GM12878 (cell line): ENCODE results near the gene PPP1R11. TPM values are rescaled to one million over a fixed set of nuclear protein-coding genes. Genes with fewer than 3 reads are reported as not detected.

Experiments used
- IRF4 ChIP-seq: IDR thresholded peaks from 2 replicates; pipeline ENCODE4 v1.6.1; 2011; ENCODE audit warnings: low read depth, low read length
- polyA plus RNA-seq, 11 experiments: library from polyadenylated mRNA; depleted of rRNA in 4 of 11; unstranded in 6 of 11; stranded (reverse) in 5 of 11; fragments of >200 nt; fragmentation: Nextera tagmentation in 4 of 11; fragmentation: Illumina TruSeq in 1 of 11; extraction: Ambion mirVana in 4 of 11; extraction: Trizol in 1 of 11; gene quantifications; 1 replicate in 1 of 11; 2 replicates in 10 of 11; pipeline versions ENCODE4 v1.2.1 to v1.2.3, GENCODE V29; 2011 to 2016; ENCODE audit warnings: inconsistent platforms in 2 of 11, missing spikeins in 2 of 11, low read depth in 1 of 11
- total RNA-seq, 4 experiments: library from RNA; depleted of rRNA in 3 of 4; stranded (reverse); fragments of >200 nt in 3 of 4; fragmentation: Illumina TruSeq in 1 of 4; extraction: Trizol in 1 of 4; gene quantifications; 2 replicates each; pipeline versions ENCODE4 v1.2.1 to v1.2.3, GENCODE V29; 2013 to 2021
- TF ChIP-seq, protein P1 (sequence below): fragments of 450-650 bp; formaldehyde crosslinking; IDR thresholded peaks from 2 replicates; pipeline ENCODE4 v1.5.0; 2022; ENCODE audit warnings: mild to moderate bottlenecking, missing genetic modification characterization
- TF ChIP-seq, protein P2 (sequence below): fragments of 450-650 bp; IDR thresholded peaks from 2 replicates; pipeline ENCODE4 v1.6.1; 2017; ENCODE audit warnings: borderline replicate concordance
- TF ChIP-seq, protein P3 (sequence below): fragments of 450-650 bp; IDR thresholded peaks from 2 replicates; pipeline ENCODE4 v1.6.1; 2017; ENCODE audit warnings: mild to moderate bottlenecking, moderate library complexity

PPP1R11 gene
- total and polyA plus RNA-seq, 10 of the 15 experiments (the other 5 are each of a cell fraction or from before 2014, with no cell fraction given): 12.6 to 56.1 (median 33.5) TPM

GRCh38 chr6:30035784-30036183, 31.2 kb upstream of the PPP1R11 start (continued):
- TF ChIP-seq, protein P1, sequence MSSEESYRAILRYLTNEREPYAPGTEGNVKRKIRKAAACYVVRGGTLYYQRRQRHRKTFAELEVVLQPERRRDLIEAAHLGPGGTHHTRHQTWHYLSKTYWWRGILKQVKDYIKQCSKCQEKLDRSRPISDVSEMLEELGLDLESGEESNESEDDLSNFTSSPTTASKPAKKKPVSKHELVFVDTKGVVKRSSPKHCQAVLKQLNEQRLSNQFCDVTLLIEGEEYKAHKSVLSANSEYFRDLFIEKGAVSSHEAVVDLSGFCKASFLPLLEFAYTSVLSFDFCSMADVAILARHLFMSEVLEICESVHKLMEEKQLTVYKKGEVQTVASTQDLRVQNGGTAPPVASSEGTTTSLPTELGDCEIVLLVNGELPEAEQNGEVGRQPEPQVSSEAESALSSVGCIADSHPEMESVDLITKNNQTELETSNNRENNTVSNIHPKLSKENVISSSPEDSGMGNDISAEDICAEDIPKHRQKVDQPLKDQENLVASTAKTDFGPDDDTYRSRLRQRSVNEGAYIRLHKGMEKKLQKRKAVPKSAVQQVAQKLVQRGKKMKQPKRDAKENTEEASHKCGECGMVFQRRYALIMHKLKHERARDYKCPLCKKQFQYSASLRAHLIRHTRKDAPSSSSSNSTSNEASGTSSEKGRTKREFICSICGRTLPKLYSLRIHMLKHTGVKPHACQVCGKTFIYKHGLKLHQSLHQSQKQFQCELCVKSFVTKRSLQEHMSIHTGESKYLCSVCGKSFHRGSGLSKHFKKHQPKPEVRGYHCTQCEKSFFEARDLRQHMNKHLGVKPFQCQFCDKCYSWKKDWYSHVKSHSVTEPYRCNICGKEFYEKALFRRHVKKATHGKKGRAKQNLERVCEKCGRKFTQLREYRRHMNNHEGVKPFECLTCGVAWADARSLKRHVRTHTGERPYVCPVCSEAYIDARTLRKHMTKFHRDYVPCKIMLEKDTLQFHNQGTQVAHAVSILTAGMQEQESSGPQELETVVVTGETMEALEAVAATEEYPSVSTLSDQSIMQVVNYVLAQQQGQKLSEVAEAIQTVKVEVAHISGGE (CRISPR knock-in tag): no peak
- no peak for TF ChIP-seq IRF4
- TF ChIP-seq, protein P2, sequence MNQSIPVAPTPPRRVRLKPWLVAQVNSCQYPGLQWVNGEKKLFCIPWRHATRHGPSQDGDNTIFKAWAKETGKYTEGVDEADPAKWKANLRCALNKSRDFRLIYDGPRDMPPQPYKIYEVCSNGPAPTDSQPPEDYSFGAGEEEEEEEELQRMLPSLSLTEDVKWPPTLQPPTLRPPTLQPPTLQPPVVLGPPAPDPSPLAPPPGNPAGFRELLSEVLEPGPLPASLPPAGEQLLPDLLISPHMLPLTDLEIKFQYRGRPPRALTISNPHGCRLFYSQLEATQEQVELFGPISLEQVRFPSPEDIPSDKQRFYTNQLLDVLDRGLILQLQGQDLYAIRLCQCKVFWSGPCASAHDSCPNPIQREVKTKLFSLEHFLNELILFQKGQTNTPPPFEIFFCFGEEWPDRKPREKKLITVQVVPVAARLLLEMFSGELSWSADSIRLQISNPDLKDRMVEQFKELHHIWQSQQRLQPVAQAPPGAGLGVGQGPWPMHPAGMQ: no peak
- TF ChIP-seq, protein P3, sequence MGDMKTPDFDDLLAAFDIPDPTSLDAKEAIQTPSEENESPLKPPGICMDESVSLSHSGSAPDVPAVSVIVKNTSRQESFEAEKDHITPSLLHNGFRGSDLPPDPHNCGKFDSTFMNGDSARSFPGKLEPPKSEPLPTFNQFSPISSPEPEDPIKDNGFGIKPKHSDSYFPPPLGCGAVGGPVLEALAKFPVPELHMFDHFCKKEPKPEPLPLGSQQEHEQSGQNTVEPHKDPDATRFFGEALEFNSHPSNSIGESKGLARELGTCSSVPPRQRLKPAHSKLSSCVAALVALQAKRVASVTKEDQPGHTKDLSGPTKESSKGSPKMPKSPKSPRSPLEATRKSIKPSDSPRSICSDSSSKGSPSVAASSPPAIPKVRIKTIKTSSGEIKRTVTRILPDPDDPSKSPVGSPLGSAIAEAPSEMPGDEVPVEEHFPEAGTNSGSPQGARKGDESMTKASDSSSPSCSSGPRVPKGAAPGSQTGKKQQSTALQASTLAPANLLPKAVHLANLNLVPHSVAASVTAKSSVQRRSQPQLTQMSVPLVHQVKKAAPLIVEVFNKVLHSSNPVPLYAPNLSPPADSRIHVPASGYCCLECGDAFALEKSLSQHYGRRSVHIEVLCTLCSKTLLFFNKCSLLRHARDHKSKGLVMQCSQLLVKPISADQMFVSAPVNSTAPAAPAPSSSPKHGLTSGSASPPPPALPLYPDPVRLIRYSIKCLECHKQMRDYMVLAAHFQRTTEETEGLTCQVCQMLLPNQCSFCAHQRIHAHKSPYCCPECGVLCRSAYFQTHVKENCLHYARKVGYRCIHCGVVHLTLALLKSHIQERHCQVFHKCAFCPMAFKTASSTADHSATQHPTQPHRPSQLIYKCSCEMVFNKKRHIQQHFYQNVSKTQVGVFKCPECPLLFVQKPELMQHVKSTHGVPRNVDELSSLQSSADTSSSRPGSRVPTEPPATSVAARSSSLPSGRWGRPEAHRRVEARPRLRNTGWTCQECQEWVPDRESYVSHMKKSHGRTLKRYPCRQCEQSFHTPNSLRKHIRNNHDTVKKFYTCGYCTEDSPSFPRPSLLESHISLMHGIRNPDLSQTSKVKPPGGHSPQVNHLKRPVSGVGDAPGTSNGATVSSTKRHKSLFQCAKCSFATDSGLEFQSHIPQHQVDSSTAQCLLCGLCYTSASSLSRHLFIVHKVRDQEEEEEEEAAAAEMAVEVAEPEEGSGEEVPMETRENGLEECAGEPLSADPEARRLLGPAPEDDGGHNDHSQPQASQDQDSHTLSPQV: no peak
